Activated B cell treated with CpG ODN at 0.5 μM for 24 hours (primary cell): ENCODE results near the gene SDHAF4. TPM values are rescaled to one million over a fixed set of nuclear protein-coding genes. Genes with fewer than 3 reads are reported as not detected.

Source experiments
- ATAC-seq: fragments of 200-7000 bp; cut with Tn5 transposase; one replicate; pipeline ENCODE4 v1.10.0; 2021; ENCODE audit warnings: low read depth, mild to moderate bottlenecking, moderate library complexity
- CTCF ChIA-PET: fragments of 350-600 bp; sonication (Branson Sonifier 250); formaldehyde crosslinking; loops from one replicate; lab custom pipeline; 2021; ENCODE audit warnings: antibody characterized with exemption; lab: Charles Lee
- POLR2A ChIA-PET: fragments of 350-600 bp; sonication (Branson Sonifier 250); formaldehyde crosslinking; loops from one replicate; lab custom pipeline; 2021; ENCODE audit warnings: antibody characterized with exemption; lab: Charles Lee
- DNase-seq: peaks from one replicate; pipeline ENCODE4 v3.0.0; 2022
- H3K27ac Mint-ChIP-seq: one replicate; pipeline ENCODE4 v1.8.0; 2020; ENCODE audit warnings: mixed read lengths
- H3K27me3 Mint-ChIP-seq: one replicate; pipeline ENCODE4 v1.8.0; 2021; ENCODE audit warnings: mixed read lengths
- H3K36me3 Mint-ChIP-seq: one replicate; pipeline ENCODE4 v1.8.0; 2021; ENCODE audit warnings: low read depth, mixed read lengths
- H3K4me1 Mint-ChIP-seq: one replicate; pipeline ENCODE4 v1.8.0; 2021; ENCODE audit warnings: mixed read lengths
- H3K4me3 Mint-ChIP-seq: one replicate; pipeline ENCODE4 v1.8.0; 2020; ENCODE audit warnings: mild to moderate bottlenecking, mixed read lengths
- H3K9me3 Mint-ChIP-seq: one replicate; pipeline ENCODE4 v1.8.0; 2020; ENCODE audit warnings: mixed read lengths
- intact Hi-C: fragments of 100-400 bp; cut with micrococcal nuclease; formaldehyde crosslinking; loops from one replicate; pipeline ENCODE4 v1.15.1; 2024
- total RNA-seq: library from RNA; stranded (reverse); gene quantifications from 2 replicates; pipeline ENCODE4 v1.2.3, GENCODE V29; 2022
- TF ChIP-seq, protein P1 (sequence below): fragments of 200-600 bp; IDR thresholded peaks from one replicate; pipeline ENCODE4 v1.8.0; 2022; ENCODE audit warnings: antibody characterized with exemption, mild to moderate bottlenecking

The SDHAF4 gene
- total RNA-seq, 1 donor from 2014 or later, result 7.6 TPM

DNA sequence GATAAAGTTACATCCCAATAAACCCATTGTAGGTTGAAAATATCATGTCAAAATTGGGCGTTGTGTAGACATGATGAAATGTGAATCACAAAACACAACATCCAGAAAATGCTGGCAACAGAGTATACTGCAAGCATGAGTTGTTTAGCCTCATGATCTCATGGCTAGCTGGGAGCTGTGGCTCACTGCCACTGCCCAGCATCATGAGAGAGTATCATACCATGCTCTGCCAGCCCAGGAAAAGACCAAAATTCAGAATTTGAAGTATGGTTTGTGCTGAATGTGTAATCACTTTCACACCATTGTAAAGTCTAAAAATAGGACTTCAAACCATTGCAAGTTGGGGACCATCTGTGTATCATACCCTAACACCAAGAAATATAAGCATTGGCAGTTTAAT, 55.7 kb downstream of the SDHAF4 start:
- TF ChIP-seq, protein P1, sequence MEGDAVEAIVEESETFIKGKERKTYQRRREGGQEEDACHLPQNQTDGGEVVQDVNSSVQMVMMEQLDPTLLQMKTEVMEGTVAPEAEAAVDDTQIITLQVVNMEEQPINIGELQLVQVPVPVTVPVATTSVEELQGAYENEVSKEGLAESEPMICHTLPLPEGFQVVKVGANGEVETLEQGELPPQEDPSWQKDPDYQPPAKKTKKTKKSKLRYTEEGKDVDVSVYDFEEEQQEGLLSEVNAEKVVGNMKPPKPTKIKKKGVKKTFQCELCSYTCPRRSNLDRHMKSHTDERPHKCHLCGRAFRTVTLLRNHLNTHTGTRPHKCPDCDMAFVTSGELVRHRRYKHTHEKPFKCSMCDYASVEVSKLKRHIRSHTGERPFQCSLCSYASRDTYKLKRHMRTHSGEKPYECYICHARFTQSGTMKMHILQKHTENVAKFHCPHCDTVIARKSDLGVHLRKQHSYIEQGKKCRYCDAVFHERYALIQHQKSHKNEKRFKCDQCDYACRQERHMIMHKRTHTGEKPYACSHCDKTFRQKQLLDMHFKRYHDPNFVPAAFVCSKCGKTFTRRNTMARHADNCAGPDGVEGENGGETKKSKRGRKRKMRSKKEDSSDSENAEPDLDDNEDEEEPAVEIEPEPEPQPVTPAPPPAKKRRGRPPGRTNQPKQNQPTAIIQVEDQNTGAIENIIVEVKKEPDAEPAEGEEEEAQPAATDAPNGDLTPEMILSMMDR, result no peak
- no peaks in the 10 kb centered on the region for H3K9me3 Mint-ChIP-seq
- ChIA-PET CTCF (no interaction called here), POLR2A (no interaction called here)
- H3K4me1 Mint-ChIP-seq, result no peaks in the 10 kb centered on the region
- intact Hi-C loops, result no loop called here
- no peak for DNase-seq
- no peak overlapping the region for H3K27ac Mint-ChIP-seq
- no peaks in the 10 kb centered on the region for H3K36me3 Mint-ChIP-seq
- ATAC-seq, result no peak
- H3K4me3 Mint-ChIP-seq, result no peak overlapping the region
- H3K27me3 Mint-ChIP-seq, result peaks cover 3% of the 10 kb centered on the region

DNA sequence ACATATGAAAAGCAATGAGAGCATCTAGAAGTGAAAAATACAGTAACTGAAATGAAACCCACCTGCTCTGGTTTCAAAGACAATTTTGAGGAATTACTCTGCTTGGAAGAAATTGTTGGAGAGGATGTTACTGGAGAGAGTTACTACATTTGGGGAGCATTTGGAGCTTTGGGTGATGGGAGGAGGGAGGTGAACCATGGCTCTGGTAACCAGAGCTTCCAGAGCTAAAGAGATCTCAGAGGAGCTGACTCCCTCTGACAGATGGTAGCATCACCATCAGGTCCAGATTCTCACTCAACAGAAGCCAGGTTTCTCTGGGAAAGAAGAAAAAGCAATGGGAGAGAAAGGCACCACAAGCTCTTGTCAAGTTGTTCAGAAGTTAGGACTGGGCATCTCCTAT, 58.7 kb downstream of the SDHAF4 start:
- POLR2A ChIA-PET, result no interaction called here
- ATAC-seq (no peak), DNase-seq (no peak)
- Mint-ChIP-seq H3K27ac (no peak overlapping the region), H3K9me3 (no peaks in the 10 kb centered on the region), H3K27me3 (peaks cover 5% of the 10 kb centered on the region), H3K36me3 (no peaks in the 10 kb centered on the region), H3K4me1 (no peaks in the 10 kb centered on the region), H3K4me3 (no peak overlapping the region)
- CTCF ChIA-PET, result no interaction called here
- intact Hi-C loops, result no loop called here
- TF ChIP-seq, protein P1, result no peak

DNA sequence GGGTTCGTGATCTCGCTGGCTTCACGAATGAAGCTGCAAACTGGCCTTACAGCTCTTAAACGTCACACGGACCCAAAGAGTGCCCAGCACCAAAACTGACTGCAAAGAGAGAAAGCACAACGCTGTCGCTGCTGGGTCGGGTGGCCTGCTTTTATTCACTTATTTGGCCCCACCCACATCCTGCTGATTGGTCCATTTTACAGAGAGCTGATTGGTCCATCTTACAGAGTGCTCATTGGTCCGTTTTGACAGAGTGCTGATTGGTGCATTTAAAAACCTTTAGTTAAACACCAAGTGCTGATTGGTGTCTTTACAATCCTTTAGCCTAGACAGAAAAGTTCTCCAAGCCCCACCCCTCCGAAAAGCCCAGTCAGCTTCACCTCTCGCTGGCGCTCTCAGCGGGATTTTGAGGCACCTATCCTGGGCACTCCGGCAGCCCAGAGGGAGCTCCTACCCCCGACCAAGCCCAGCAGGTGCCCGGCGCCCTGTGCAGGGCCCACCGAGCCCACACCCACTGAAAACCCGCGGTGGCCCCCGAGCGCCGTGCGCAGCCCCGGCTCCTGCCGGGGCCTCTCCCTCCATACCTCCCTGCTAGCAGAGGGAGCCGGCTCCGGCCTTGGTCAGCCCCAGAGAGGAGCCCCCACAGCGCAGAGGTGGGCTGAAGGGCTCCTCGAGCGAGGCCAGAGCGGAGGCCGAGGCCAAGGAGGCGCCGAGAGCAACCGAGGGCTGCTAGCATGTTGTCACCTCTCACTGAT, 60.9 kb downstream of the SDHAF4 start:
- Mint-ChIP-seq H3K36me3 (no peaks in the 10 kb centered on the region), H3K27ac (no peak overlapping the region), H3K4me3 (no peak overlapping the region), H3K27me3 (peaks cover 10% of the 10 kb centered on the region), H3K4me1 (no peaks in the 10 kb centered on the region), H3K9me3 (no peaks in the 10 kb centered on the region)
- no peak for ATAC-seq
- ChIA-PET POLR2A (no interaction called here), CTCF (no interaction called here)
- intact Hi-C loops, result no loop called here
- DNase-seq, result no peak
- TF ChIP-seq, protein P1, result no peak

DNA sequence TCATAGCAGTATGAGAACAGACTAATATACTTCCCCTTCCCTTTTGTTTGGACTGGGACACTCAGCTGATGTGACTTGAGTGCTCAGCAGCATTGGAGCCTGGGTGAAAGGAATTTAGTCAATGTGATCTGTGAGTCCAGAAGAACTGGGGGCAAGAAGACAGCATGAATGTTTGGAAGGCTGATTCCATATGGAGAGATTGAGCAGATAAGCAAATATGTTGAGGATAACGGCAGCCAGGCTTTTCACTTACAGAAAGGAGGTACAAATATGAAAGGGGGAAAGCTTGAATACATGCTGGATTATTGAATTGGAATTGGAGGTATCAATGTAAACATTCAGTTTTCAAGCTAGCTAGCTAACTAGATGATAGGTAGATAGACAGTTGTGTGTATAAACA, 63.2 kb downstream of the SDHAF4 start:
- CTCF ChIA-PET, result no interaction called here
- Mint-ChIP-seq H3K4me3 (no peak overlapping the region), H3K4me1 (no peaks in the 10 kb centered on the region), H3K27me3 (peaks cover 10% of the 10 kb centered on the region), H3K27ac (no peak overlapping the region), H3K9me3 (no peaks in the 10 kb centered on the region), H3K36me3 (no peaks in the 10 kb centered on the region)
- DNase-seq (no peak), ATAC-seq (no peak)
- POLR2A ChIA-PET, result no interaction called here
- intact Hi-C loops, result no loop called here
- TF ChIP-seq, protein P1, result no peak

DNA sequence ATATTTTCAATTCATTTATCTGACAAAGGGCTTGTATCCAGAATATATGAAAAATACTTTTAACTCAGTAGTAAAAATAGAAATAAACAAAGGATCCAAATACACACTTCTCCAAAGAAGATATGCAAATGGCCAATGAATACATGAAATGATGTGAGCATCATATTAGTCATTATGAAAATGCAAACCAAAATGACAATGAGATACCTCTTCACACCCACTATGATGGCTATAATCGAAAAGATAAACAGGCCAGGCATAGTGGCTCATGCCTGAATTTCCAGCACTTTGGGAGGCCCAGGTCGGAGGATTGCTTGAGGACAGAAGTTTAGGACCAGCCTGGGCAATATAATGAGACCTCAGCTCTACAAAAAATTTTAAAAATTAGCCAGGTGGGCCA, 67.1 kb downstream of the SDHAF4 start:
- no peak for DNase-seq
- no peaks in the 10 kb centered on the region for H3K9me3 Mint-ChIP-seq
- TF ChIP-seq, protein P1, result no peak
- H3K27ac Mint-ChIP-seq, result no peak overlapping the region
- H3K36me3 Mint-ChIP-seq, result no peaks in the 10 kb centered on the region
- ChIA-PET POLR2A (no interaction called here), CTCF (no interaction called here)
- H3K27me3 Mint-ChIP-seq, result peaks cover 7% of the 10 kb centered on the region
- no peaks in the 10 kb centered on the region for H3K4me1 Mint-ChIP-seq
- intact Hi-C loops, result no loop called here
- ATAC-seq, result no peak
- H3K4me3 Mint-ChIP-seq, result no peak overlapping the region
